ENCODE data around the gene CYB561A3. TPM values are rescaled to one million over a fixed set of nuclear protein-coding genes. Genes with fewer than 3 reads are reported as not detected.

The CYB561A3 gene
- total RNA-seq, 2 donors from 2014 or later: 17.3 to 22.8 TPM

GRCh38 chr11:61334434-61335354 is 27.0 kb downstream of the CYB561A3 start:
- DNase-seq: no peak
- peaks cover 5% of the 10 kb centered on the region for H3K4me1 ChIP-seq (ENCODE audit: control insufficient read depth, insufficient read depth, low read length)
- no peak overlapping the region for H3K9ac ChIP-seq (ENCODE audit: extremely low read depth, low read length, poor library complexity, severe bottlenecking)
- TF ChIP-seq, protein P1, sequence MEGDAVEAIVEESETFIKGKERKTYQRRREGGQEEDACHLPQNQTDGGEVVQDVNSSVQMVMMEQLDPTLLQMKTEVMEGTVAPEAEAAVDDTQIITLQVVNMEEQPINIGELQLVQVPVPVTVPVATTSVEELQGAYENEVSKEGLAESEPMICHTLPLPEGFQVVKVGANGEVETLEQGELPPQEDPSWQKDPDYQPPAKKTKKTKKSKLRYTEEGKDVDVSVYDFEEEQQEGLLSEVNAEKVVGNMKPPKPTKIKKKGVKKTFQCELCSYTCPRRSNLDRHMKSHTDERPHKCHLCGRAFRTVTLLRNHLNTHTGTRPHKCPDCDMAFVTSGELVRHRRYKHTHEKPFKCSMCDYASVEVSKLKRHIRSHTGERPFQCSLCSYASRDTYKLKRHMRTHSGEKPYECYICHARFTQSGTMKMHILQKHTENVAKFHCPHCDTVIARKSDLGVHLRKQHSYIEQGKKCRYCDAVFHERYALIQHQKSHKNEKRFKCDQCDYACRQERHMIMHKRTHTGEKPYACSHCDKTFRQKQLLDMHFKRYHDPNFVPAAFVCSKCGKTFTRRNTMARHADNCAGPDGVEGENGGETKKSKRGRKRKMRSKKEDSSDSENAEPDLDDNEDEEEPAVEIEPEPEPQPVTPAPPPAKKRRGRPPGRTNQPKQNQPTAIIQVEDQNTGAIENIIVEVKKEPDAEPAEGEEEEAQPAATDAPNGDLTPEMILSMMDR (conservative IDR thresholded peaks at IDR 0.05): no peak
- Mint-ChIP-seq H3K9me3 (no peaks in the 10 kb centered on the region), H3K4me3 (peak overlapping the region; percentile 97), H3K4me1 (peaks cover 17% of the 10 kb centered on the region), H3K27me3 (ENCODE audit: insufficient read depth) (no peaks in the 10 kb centered on the region), H3K36me3 (ENCODE audit: low read depth) (peaks cover 17% of the 10 kb centered on the region), H3K27ac (no peak overlapping the region)
- WGBS, 2 experiments (ENCODE audit: insufficient coverage in 1 of 2, insufficient read length in 1 of 2): 91% methylated on average over 15 to 16 of the region's 16 CpGs
- H3K36me3 ChIP-seq (ENCODE audit: control insufficient read depth, insufficient read depth, low read length): peaks cover 20% of the 10 kb centered on the region
- no peaks in the 10 kb centered on the region for H3K9me3 ChIP-seq (ENCODE audit: control insufficient read depth, low read length)
- H3K27me3 ChIP-seq (ENCODE audit: control insufficient read depth, insufficient read depth, low read length, poor library complexity, severe bottlenecking): no peaks in the 10 kb centered on the region
- no peak overlapping the region for H3K27ac ChIP-seq (ENCODE audit: low read depth, low read length)
- no peak overlapping the region for H3K4me3 ChIP-seq (ENCODE audit: low read length)

DNA sequence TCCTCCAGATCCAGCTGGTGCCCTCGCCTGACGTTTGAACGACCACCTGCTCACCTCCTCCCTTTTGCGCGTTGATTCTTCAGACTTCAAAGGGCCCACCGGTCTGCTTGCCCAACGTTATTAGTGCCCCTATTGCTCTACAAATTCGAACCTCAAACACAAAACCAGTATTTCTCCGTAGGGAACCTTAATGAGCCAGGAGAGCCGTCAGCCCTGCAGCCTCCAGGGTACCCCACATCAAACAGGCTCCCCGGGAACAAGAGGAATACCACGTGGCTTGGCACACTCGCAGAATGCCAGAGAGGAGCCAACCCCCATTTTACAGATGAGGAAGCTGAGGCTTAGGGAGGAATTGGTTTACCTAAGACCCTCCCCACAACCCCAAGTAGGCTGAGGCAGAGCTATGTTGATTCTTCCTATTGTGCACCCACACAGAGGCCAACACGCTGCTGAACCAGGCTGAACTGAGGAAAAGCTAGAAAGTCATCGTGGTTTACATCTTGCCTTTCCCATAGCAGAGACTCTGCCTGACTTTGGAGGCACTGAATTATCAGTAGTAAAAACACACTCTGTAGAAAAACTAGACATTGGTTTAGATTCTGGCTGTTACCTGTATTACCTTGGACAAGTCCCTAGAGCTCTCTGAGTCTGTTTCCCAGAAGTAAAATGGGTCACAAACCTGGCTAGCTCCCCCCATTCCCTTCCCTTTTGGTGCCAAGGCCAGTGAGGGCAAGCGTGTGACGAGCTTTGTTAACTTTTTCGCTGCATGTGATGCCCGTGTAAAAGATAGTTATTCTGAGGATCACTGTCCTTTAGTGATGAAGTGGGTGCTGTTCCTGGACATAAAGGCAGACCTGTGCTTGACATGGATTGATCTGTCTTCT is 27.9 kb downstream of the CYB561A3 start:
- WGBS, 2 experiments (ENCODE audit: insufficient coverage in 1 of 2, insufficient read length in 1 of 2): 37 to 38% methylated on average over 13 to 19 of the region's 19 CpGs
- DNase-seq: no peak
- Mint-ChIP-seq H3K27ac (peak overlapping the region; percentile 99), H3K4me1 (peaks cover 17% of the 10 kb centered on the region), H3K4me3 (peak overlapping the region; percentile 97), H3K9me3 (no peaks in the 10 kb centered on the region), H3K27me3 (ENCODE audit: insufficient read depth) (no peaks in the 10 kb centered on the region), H3K36me3 (ENCODE audit: low read depth) (peaks cover 20% of the 10 kb centered on the region)
- TF ChIP-seq, protein P1 (conservative IDR thresholded peaks at IDR 0.05): no peak
- Histone ChIP-seq H3K27me3 (ENCODE audit: control insufficient read depth, insufficient read depth, low read length, poor library complexity, severe bottlenecking) (no peaks in the 10 kb centered on the region), H3K4me3 (ENCODE audit: low read length) (peak overlapping the region; percentile 99), H3K9ac (ENCODE audit: extremely low read depth, low read length, poor library complexity, severe bottlenecking) (peak overlapping the region; percentile 100), H3K9me3 (ENCODE audit: control insufficient read depth, low read length) (no peaks in the 10 kb centered on the region), H3K4me1 (ENCODE audit: control insufficient read depth, insufficient read depth, low read length) (peaks cover 5% of the 10 kb centered on the region), H3K36me3 (ENCODE audit: control insufficient read depth, insufficient read depth, low read length) (peaks cover 28% of the 10 kb centered on the region), H3K27ac (ENCODE audit: low read depth, low read length) (peak overlapping the region; percentile 89)

GRCh38 chr11:61332797-61333549 is 28.7 kb downstream of the CYB561A3 start, which contains the start of the genes DDB1 and TKFC:
Gene DDB1 (minus strand): TSS chr11:61333105. CDS start chr11:61332968, 137 bp downstream.
Gene TKFC (plus strand): TSS chr11:61333228. CDS start chr11:61334729, 1,501 bp downstream.
- H3K4me3 ChIP-seq (ENCODE audit: low read length): peak within 1 kb of the TSS; percentile 99
- H3K9ac ChIP-seq (ENCODE audit: extremely low read depth, low read length, poor library complexity, severe bottlenecking): peak within 1 kb of the TSS; percentile 100
- peaks cover 26% of the 10 kb centered on the region for H3K36me3 ChIP-seq (ENCODE audit: control insufficient read depth, insufficient read depth, low read length)
- no peaks in the 10 kb centered on the region for H3K9me3 ChIP-seq (ENCODE audit: control insufficient read depth, low read length)
- no peaks in the 10 kb centered on the region for H3K27me3 ChIP-seq (ENCODE audit: control insufficient read depth, insufficient read depth, low read length, poor library complexity, severe bottlenecking)
- peak within 1 kb of the TSS; percentile 99 for H3K27ac Mint-ChIP-seq
- DNase-seq: peak; percentile 99
- peaks cover 5% of the 10 kb centered on the region for H3K4me1 ChIP-seq (ENCODE audit: control insufficient read depth, insufficient read depth, low read length)
- WGBS, 2 experiments (ENCODE audit: insufficient coverage in 1 of 2, insufficient read length in 1 of 2): 0 to 2% methylated on average over 13 to 81 of the region's 81 CpGs
- peak within 1 kb of the TSS; percentile 89 for H3K27ac ChIP-seq (ENCODE audit: low read depth, low read length)
- H3K9me3 Mint-ChIP-seq: no peaks in the 10 kb centered on the region
- H3K27me3 Mint-ChIP-seq (ENCODE audit: insufficient read depth): no peaks in the 10 kb centered on the region
- peaks cover 18% of the 10 kb centered on the region for H3K36me3 Mint-ChIP-seq (ENCODE audit: low read depth)
- peaks cover 17% of the 10 kb centered on the region for H3K4me1 Mint-ChIP-seq
- TF ChIP-seq, protein P1 (conservative IDR thresholded peaks at IDR 0.05): no peak
- H3K4me3 Mint-ChIP-seq: peak within 1 kb of the TSS; percentile 97
